ENCODE results near the gene KASH5.

GRCh38 chr19:49361438-49362047 is 26.5 kb upstream of the KASH5 start:
- TF ChIP-seq SIN3A (conservative IDR thresholded peaks at IDR 0.05 in 1 of 2, IDR thresholded peaks at IDR 0.05 in 1 of 2; ENCODE audit: low read depth in 1 of 2, low read length in 2 of 2), result no peak
- no peak for TF ChIP-seq SRF (IDR thresholded peaks at IDR 0.05; ENCODE audit: low read depth, low read length)
- no peak for TF ChIP-seq CTCF (IDR thresholded peaks at IDR 0.05; ENCODE audit: control extremely low read depth in 1 of 3, insufficient read depth in 1 of 3, low read depth in 1 of 3, low read length in 3 of 3)
